ENCODE measurements around the gene YWHAG.
"Not testable (repeated sequence)": the region's sequence is repeated elsewhere in the genome, so short reads cannot be mapped to it uniquely, and the experiment has no call there.

The YWHAG gene

DNA sequence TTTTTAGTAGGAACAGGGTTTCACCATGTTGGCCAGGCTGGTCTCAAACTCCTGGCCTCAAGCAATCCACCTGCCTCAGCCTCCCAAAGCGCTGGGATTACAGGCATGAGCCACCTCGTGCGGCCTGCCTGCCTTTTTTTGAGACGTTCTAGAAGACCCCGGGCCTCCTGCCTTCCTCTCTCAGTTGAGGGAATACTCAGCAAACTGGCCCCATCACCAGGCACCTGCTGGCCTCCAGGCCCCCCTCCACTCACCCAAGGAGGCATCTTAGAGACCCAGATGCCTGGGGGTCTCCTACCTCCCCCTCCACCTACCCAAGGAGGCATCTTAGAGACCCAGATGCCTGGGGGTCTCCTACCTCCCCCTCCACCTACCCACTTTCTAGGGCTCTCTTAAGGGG is 65.9 kb downstream of the YWHAG start:
- DNase-seq, result not testable (repeated sequence)

DNA sequence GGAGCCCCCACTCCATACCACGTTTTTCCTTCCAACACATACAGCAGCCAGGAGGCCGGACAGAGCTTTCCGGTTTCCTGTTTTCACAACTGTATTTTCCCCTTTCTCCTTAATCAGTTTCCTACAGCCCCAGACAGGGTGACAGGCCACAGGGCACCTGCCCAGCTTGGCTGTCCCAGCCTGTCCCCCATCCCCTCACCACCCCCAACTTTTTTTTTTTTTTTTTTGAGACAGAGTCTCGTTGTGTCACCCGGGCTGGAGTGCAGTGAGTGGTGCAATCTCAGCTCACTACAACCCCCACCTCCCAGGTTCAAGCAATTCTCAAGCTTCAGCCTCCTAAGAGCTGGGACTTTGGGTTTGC is 66.6 kb downstream of the YWHAG start:
- DNase-seq, result no peak

DNA sequence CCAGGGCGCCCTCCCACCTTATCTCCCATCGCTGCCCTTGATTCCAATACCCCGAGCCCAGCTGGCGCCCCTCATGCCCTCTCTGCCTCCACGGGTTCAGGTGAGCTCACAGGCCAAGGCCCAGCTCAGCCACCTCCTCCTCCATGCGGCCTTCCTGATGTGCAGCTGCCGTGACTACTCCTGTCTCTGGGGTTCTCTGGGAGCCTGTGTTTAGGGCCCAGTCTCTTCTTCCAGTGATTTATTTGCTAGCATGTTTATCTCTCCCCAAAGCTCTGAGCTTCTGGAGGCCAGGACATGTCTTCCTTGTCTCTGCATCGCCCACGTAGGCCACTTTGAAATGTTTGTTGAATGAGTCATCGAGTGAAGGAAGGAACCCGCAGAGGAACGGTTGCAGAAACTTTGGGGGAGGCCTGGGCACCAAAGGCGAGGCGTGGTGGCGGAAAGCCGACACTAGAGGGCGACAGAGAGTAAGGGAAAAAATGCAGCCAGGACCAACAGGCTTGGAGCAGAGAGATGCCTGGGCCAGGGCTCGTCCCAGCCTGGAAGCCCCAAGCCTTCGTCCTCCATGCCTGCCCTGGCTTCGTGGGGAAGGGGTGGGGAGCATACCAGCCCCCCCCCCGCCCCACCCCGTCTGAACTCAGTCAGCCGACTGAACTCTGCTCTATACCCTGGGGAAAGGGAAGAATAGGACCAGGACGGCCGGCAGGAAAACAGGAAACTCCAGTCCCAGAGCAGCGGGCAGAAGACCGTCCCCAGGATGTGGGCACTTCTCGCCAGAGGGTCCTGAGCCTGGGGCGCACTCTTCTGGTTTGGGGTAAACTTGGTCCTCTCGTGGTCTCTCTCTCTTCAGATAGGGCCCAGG is 67.2 kb downstream of the YWHAG start:
- peak; percentile 61 to 91 for DNase-seq

DNA sequence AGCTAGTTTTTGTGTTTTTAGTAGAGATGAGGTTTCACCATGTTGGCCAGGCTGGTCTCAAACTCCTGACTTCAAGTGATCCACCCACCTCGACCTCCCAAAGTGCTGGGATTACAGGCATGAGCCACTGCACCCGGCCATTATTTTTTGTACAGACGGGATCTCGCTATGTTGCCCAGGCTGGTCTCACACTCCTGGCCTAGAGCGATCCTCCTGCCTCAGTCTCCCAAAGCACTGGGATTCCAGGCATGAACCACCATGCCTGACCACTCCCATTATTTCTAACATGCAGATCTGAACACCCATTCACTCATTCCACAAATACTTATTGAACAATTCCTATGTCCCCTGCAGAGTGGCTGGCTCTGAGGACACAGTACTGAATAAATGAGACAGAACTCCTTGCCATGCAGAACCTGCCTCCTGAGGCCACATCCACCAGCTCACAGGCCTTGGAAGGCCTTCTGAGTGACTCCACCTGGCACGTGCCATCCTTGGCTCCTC is 67.9 kb downstream of the YWHAG start:
- not testable (repeated sequence) for DNase-seq

DNA sequence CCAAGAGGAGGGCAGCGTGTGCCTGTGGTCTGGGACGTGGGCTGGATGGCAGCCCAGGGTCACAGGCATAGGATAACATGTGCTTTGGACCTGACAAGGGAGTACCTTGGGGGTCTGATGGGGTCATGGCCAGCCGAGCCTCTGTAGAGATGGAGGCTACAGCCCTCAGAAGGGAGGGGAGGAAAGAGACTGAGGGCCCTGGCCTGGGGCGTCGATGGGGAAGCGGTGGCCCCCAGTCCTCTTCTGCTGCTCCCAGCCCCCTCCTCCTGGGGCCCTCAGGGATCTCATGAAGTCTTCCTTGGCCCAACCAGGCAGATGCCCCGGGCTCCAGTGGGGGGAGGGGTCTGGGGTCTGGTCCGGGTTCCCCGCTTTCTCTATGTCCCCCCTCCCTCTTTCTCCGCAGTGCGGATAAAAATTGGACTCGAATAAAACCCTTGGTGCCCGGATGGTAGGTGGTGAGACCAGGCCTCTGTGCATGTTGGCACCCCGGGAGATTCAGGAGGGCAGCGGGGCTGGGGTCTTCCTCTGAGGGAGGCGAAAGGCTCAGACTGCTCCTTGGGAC is 71.9 kb downstream of the YWHAG start:
- DNase-seq, result no peak

DNA sequence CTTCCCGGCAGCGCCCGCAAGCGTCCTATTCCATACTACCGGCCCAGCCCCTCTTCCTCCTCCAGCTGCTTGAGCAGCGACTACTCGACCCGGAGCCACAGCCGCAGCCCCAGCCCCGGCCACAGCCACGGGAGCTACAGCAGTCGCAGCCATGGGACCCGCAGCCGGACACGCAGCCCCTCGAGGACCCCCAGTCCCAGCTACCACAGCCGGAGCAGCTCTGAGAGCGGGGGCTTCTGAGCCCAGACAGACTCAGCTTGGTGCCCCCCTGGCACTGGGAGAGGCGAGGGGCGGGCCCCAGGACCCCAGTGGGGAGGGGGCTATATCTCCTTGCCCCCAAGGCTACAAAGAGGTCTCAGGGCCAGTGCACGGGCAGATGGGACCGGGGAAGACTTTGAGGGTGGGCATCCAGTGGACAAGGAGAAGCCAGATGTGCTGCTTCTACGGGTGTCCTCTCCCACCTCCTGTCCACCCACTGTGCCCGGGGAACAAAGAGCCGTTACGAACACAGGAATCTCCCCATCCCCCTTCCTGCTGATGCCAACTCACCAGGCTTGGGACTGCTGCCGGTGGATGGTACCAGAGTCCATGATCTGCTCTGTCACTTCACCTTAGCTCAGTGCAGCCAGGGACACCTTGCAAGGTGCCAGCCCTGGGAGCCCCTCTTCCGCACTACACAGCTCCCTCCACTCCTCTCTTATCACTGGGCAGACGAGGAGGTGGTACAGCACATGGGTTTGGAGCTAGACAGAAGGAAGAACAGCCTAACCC is 73.0 kb downstream of the YWHAG start:
- DNase-seq, result no peak

DNA sequence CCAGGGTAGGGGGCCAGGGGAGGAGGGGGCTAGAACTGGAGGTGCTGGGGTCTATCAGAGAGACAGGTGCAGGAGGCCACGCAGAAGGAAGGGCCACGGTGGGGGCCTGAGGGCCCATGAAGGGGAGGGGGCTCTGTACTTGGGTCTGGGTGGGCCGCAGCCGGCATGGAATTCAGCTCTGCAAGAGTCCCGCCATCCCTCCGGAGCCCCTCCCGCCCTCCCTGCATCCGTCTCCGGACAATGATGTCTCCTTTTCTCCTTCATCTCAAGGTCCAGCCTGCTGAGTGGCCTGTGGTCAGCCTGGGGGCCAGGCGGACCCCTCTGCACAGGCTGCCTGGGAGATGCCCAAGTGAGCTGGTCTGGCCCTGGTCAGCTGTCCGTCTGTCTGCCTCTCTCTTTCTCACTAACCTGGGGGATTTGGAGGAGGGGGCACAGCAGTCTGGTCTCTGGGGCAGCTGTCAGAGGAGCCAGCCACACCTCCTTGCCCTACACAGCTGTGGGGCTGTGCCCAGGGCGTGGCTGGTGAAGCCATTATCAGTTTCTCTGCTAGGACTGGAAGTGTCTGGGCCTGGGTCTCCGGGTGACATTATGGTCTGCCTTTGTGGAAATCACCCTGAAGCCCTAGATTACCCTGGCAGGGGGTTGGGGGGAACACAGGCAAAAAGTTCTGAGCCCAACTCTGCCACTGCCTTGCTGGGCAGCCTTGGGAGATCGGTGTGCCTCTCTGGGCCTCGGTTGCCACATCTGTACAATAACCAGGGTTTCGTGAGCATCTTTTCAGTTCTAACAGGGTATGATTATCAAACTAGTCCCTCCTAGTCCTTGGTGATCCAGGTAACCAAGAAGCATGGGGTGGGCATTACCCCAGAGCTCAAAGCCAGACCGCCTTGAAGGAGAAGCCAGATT is 75.3 kb downstream of the YWHAG start:
- DNase-seq, result no peak

DNA sequence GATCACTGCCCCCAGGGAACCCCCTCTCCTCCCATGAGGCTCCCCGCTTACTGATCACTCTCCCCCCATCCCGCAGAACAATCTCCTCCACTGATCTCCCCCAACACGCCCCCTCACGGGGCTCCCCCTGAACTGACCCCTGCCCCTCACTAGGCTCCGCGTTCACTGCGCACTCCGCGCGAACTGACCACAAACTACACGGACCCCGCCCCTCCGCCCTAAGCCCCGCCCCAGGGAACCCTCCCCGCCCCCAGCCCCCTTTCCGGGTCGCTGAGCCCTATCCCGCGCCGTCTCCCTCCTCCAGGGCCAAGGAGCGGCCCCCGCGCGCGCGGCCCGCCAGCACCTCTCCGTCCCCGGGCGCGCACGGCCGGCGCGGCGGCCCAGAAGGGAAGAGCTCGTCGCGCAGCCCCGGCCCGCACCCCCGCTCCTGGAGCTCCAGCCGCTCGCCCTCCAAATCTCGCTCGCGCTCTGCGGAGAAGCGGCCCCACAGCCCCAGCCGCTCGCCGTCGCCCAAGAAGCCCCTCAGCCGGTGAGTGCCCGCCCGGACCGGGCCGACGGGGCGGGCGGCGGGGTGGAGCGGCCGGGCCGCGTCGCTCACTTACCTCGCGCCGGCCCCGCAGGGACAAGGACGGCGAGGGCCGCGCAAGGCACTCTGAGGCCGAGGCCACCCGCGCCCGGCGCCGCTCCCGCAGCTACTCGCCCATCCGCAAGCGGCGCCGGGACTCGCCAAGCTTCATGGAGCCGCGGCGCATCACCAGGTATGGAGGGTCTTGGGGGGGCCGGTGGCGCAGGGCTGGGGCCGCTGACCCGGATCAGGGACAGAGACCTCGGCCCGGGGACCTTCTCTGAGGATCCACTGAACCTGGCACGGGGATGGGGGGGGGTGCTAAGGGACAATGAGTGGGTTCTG is 76.2 kb downstream of the YWHAG start:
- DNase-seq, result peak in 1 of 2 experiments; percentile 74

DNA sequence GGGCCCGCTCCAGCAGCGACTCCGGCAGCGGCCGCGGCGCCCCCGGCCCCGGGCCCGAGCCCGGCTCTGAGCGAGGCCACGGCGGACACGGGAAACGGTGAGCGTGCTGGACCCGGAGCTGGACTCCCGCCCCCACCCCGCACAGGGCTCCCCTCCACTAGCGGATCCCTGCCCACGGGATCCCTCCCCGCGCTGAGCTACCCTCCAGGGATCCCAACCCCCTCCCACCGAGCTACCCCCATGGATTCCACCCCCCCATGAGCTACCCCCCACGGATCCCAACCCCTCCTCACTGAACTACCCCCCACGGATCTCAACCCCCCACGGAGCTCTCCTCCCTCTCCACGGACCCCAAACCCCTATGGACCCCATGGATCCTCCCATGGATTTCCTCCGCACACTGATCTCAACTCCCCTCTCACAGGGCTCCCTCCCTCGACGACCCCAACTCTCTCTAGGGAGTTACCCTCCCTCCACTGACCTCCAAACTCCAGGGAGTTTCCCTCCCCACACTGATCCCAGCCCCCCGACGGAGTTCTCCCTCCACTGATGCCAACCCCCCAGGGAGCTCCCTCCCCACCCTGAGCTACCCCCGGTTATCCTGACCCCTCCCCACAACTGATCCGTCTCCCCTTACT is 77.0 kb downstream of the YWHAG start:
- DNase-seq, result no peak

DNA sequence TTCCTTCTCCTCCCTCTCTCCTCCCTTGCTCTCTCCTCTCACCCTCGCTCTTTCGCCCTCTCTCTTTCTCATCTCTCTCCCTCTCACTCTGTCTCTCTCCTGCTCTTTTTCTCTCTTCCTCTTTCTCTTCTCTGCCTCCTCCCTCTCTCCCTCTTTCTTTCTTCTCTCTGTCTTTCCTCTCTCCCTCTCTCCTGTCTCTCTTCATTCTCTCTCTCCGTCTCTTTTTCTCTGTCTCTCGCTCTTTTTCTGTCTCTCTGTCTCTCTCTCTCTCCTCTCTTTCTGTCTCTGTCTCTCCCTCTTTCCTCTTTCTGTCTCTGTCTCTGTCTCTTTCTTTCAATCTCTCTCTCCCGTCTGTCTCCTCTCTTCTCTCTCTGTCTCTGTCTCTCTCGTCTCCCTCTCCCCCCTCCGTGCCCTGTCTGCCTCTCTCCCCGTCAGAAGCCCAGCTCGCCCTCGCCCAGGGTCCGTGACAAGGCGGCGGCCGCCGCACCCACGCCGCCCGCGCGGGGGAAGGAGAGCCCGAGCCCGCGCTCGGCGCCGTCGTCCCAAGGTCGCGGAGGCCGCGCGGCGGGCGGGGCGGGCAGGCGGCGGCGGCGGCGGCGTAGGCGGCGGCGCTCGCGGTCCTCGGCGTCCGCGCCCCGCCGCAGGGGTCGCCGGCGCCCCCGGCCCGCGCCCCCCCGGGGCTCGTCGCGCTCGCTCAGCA is 77.6 kb downstream of the YWHAG start:
- no peak for DNase-seq

DNA sequence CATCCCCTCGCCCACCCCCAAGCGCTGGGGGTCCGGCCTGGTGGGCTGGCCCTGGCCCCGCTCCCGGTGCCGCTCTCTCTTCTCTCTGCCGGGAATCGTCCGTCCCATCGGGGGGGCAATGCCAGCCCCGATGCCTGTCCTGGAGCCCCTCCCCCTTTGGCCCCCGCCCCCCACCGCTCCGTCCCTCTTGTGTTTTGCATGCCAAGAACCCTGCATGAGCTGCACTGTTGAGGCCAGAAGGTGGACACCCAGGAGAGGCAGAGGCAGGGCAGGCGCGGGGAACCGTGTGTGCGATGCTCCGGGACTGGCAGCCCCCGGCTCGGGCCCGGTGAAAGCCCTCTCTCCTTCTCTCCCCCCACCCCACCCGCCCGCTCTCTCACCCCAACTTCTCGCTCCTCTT is 78.4 kb downstream of the YWHAG start:
- peak in 1 of 2 experiments; percentile 46 for DNase-seq

DNA sequence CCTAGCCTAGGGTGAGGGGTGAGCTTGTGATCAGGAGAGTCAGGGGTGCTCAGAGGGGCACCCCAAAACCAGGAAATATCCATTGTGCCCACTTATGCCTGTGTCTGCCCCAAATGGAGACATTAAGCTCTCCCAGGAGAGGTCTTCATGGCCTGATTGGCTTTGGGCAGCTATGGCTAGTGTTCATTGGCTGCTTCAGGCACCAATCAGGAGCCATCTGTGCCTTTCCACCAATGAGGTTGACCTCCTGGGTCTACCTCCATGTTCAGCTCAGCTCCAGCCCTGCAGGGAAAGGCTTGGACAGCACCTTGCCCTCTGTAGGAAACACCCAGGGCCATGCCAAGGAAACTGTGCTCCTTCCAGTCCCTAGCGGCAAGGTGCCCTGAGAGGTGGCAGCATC is 80.3 kb downstream of the YWHAG start:
- no peak for DNase-seq

Measured in NCI-H526 (cell line).